GM21447 (cell line): ENCODE data around the gene CEP68.
"Not testable (repeated sequence)": the region's sequence is repeated elsewhere in the genome, so short reads cannot be mapped to it uniquely, and the experiment has no call there.

Experiments used
- ATAC-seq: cut with Tn5 transposase; IDR thresholded peaks from one replicate; pipeline ENCODE4 v1.9.1; 2021; ENCODE audit not compliant: unreplicated experiment

Gene CEP68

DNA sequence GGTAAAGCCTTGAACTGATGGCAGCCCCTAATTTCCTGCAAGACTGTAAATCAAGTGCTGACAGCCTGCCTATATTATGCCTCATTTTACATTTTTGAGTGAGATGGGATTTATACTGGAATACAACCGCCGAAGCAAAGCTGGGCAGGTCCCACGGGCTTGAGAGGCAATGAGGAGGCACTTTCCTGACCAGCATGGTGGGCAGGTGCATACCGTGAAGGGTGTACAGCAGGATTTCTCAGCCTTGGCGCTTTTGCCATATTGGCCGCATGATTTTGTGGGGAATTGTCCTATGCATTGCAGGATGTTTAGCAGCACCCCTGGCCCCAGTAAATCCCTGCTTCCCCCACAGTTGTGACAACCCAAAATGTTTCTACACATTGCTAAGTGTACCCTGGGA lies 22.8 kb downstream of the CEP68 start:
- ATAC-seq: no peak

DNA sequence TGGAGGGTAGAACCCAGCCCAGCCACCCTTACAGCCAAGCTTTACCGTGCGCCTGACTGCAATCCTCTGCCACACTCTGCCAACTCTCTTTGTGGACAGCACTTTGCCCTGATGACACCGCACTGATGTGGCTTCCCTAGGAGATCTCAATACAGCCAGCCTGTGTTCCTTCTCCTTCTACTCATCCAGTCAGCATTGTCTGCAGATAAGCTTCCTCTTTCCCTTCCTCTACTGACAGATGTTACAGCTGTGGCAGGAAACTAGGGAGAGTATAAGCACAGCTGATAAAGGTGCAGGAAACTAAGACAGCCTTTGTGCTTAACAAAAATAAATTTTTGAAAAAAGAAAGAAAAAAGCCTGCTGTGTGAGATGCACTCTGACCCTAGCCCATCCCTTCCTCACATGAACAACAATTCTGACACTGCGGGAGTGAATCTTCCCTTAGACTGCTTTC lies 25.0 kb downstream of the CEP68 start:
- no peak for ATAC-seq

- no peak for ATAC-seq
Measured at GRCh38 chr2:65085148-65085547, 28.9 kb downstream of the CEP68 start.

DNA sequence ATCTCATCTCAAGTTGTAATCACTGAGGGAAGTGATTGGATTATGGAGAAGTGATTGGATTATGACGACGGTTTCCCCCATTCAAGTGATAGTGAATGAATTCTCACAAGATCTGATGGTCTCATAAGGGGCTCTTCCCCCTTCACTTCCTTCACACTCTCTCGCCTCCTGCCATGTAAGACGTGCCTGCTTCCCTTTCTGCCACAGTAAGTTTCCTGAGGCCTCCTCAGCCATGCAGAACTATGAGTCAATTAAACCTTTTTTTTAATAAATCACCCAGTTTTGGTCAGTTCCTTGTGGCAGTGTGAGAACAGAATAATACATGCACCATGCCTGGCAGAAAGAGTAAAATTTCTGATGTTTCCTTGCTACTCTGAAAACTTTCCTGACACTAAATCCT lies 36.6 kb downstream of the CEP68 start:
- ATAC-seq: no peak

DNA sequence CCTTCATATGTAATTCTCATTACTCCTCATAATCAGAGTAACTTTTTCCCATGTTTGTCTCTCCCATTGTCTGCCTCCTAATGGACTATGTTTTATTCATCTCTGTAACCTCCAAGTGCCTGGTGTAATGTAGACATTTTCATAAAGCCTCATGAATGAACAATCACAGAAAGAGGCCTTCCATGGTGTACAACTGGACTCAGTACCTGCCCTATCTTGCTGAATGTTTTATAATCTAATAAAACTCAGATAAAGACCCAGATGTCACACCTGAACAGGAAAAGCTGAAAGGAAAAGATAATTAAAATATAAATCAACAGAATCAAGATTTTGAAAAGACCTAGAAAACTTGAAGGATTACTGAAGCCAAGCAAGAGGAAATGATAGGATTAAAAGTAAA lies 37.0 kb downstream of the CEP68 start:
- ATAC-seq: no peak

GRCh38 chr2:65096948-65097347 lies 40.7 kb downstream of the CEP68 start:
- ATAC-seq: no peak

DNA sequence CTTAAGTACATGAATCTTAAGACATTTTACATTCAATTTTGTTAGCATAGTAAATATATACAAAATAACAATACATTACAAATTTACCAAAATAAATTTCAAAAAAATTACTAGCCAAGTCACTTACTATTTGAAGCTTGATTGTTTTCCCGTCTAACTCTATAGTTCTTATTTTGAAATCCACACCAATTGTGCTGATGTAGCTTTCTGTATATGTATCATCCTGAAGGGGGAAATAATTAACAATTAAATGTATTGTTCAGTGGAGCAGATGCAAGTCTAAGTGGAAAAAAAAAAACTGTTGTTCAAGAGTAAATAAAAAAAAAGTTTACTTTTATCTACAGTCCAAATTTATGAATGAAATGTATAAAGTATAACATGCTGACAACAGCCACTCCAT lies 41.6 kb downstream of the CEP68 start:
- ATAC-seq: no peak

DNA sequence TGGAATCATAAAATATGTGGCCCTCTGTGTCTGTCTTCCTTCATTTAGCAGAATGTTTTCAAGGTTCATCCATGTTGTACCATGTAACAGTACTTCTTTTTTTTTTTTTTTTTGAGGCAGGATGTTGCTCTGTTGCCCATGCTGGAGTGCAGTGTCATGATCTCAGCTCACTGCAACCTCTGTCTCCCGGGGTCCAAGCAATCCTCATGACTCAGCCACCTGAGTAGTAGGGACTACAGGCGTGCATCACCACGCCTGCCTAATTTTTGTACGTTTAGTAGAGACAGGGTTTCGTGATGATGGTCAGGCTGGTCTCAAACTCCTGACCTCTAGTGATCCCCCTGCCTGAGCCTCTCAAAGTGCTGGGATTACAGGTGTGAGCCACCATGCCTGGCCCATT lies 42.5 kb downstream of the CEP68 start:
- ATAC-seq: no peak

DNA sequence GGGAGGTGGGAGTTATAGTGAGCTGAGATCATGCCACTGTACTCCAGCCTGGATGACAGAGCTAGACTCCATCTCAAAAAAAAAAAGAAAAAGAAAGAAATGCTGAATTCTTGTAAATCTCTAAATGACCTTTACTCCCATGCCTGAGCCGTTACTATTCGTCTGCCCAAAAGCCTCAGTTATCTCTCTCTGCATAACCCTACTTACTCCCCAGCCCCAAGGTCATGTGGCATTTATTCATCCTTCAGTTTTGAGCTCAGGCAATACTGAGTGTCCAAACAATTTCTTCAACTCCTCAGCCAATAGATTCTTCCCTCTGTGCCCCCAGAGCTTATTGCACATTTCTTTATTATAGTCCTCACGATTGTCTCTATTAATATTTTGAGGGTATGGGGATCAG lies 44.9 kb downstream of the CEP68 start:
- ATAC-seq: no peak

DNA sequence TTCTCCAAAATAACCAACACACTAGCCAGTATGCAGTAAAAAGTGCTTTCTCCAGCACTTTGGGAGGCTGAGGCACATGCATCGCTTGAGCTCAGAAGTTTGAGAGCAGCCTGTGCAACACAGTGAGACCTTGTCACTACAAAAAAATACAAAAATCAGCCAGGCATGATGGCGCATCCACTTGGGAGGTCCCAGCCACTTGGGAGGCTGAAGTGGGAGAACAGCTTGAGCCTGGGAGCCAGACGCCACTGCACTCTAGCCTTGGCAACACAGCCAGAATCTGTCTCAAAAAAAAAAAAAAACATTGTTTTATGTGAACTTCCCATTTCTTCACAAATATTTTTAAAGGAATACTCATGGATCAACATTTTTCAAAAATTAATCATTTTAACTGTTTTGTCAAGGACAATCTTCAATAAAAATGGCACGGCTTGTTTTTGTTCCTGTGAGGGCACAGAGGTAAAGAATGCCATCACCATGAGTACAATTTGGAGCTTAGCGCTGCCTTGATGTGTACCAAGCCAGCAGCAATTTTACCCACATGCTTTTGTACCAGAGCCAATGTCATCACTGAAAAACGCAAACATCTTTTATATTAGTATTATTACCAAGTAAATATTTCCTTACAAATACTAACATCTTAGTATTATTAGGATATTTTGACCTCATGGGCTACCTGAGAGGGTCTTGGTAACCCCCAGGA lies 46.9 kb downstream of the CEP68 start:
- no peak for ATAC-seq

DNA sequence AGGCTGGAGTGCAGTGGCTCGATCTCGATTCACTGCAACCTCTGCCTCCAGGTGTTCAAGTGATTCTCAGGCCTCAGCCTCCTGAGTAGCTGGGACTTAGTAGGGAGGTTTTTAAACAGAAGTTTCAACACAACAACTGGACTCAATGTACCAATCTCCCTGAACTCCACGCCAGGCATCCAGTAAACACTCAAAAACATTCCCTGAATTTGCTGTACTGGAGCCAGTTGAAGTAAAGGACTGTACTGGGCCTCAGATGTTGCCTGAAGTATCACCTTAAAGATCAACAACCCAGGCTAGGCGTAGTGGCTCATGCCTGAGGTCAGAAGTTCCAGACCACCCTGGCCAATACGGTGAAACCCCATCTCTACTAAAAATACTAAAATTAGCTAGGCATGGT lies 51.3 kb downstream of the CEP68 start:
- ATAC-seq: no peak

GRCh38 chr2:65108780-65109179 lies 52.6 kb downstream of the CEP68 start:
- no peak for ATAC-seq

DNA sequence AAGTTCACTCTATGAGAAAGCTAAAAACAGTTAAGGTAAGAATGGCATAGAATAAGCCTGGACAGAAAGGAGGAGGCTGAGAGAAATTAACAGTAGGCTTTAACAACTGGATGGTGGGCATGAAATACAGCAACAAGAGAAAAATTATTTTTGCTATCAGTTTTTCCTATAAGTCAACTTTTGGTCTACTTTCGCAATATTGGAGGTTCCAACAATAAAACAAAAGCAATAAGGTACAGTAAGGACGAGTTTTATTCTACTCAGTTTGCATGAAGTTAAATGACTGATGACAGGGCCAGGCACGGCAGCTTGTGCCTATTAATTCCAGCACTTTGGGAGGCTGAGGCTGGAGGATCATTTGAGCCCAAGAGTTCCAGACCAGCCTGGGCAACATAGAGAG lies 56.4 kb downstream of the CEP68 start:
- no peak for ATAC-seq

DNA sequence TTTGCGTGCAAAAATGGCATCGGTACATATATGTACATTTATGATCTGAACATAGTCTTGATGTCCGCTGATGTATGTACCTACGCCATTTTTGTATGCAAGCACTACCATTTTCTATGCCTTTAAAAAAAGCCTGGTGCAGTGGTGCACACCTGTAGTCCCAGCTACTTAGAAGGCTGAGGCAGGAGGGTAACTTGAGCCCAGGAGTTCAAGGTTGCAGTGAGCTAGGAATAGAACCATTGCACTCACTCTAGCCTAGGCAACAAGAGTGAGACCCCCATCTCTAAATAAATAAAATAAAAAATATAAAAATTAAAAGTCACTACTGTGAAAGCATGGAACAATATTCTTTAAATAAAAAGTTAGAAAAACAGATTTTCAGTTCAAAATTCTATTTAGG lies 57.0 kb downstream of the CEP68 start:
- no peak for ATAC-seq

DNA sequence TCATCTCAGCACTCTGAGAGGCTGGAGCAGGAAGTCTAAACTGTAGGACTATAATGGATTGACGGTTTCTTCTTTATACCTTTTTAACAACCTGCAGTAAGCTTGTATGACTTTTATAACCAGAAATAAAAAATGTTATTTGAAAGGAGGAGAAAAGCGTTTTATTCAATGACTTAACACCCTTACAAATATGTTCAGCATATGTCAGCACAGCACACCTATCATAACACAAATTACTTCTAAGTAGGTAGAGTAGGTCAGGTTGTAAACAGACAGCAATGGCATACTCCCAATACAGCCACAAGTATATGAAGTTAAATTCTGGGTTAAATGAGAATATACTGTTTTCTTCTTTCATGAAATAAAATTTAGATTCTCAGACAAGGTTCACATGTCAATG lies 57.6 kb downstream of the CEP68 start:
- no peak for ATAC-seq

- ATAC-seq: no peak
Measured at GRCh38 chr2:65114921-65115320, 58.7 kb downstream of the CEP68 start.

GRCh38 chr2:65116645-65117044 lies 60.4 kb downstream of the CEP68 start:
- ATAC-seq: no peak

DNA sequence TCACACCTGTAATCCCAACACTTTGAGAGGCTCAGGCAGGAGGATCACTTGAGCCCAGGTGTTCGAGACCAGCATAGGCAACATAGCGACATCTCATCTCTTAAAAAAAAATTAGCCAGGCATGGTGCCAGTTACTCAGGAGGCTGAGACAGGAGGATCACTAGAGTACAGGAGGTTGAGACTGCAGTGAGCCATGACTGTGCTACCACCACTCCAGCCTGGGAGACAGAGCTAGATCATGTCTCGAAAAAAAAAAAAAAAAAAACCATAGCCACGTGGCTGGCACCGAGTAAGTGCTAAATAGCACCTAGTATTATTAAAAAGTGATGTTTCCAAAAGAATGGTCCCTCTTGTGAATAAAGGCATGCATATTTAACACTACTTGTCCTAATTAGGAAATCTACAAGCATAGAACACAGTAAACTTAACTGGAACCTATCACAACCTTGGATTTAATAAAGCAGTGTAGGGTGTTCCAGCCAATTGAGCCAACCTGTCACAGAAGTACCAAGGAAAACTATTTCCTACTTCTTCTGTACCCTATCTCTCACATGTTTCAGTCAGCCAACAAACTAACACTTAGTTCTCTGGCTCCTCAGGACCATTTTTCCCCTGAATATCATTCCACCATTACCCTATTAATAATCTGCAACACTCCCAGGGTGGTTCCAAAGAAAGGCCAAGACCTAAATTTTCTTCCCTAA lies 64.9 kb downstream of the CEP68 start:
- no peak for ATAC-seq

GRCh38 chr2:65122313-65122712 lies 66.1 kb downstream of the CEP68 start:
- ATAC-seq: no peak

DNA sequence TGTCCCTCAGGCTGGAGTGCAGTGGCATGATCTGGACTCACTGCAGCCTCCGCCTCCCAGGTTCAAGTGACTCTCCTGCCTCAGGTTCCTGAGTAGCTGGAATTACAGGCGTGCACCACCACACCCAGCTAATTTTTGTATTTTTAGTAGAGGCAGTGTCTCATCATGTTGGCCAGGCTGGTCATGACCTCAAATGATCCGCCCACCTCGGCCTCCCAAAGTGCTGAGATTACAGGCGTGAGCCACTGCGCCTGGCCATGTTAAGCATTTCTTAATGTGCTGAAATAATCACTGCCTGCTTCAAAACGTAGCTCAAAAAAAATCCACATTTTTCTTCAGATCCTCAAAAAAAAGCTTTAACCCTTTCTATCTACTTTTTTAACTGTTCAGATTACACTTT lies 69.2 kb downstream of the CEP68 start:
- ATAC-seq: not testable (repeated sequence)

DNA sequence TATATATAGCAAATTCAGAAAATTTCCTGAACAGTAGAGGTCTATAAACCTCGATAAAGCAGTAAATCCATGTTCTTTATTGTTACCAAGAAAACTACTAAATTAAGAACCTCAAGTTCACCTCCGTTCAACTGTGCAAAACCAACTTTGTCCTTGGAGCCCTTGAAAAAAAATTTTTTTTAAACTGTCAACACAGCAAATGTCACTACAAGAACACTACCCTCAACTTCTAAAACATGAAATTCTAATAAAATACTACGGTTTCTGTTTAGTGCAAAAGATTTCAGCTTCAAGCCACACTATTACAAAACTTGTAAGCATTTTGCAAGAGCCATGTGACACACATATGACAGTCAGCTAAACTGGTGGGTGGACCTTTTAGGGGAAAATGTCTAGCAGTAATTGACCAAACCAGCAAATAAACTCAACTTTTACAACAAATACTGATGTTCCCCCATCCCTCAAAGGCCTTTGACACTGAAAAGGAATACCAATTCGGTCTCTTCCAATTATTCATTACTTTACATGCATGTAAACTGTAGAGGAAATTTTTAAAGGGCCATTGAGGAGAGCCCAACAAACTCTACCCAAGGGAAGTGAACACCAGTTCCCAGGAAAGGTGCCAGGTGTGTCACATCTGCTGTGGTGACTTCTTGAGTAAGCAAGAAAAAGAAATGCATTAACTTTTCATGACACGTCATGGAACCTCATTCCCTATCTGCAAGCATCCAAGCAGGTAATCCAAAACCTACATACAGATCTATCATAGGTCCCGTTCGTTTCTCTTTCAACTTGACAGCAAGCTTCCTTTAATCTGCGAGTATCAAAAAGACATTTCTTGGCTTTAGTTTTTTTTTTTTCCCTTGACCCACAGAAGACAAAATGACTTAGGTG lies 72.3 kb downstream of the CEP68 start:
- no peak for ATAC-seq
